ENCODE results near the gene KLHDC7A.
"Not testable (repeated sequence)": the region's sequence is repeated elsewhere in the genome, so short reads cannot be mapped to it uniquely, and the experiment has no call there.

Gene KLHDC7A

GRCh38 chr1:18480315-18481189 lies at the start of gene KLHDC7A:
Gene KLHDC7A, plus strand, starts transcription at chr1:18480930. Its CDS starts 52 bp downstream, at chr1:18480982.
- Mint-ChIP-seq H3K27ac (no peak within 1 kb of the TSS), H3K9me3 (no peaks in the 10 kb centered on the region), H3K4me3 (no peak within 1 kb of the TSS), H3K27me3 (ENCODE audit: low read depth) (no peaks in the 10 kb centered on the region), H3K36me3 (ENCODE audit: low read depth) (no peaks in the 10 kb centered on the region), H3K4me1 (ENCODE audit: low read depth) (peaks cover 7% of the 10 kb centered on the region)

- Mint-ChIP-seq H3K27me3 (ENCODE audit: low read depth) (no peaks in the 10 kb centered on the region), H3K9me3 (peaks cover 9% of the 10 kb centered on the region), H3K36me3 (ENCODE audit: low read depth) (no peaks in the 10 kb centered on the region), H3K4me3 (no peak overlapping the region), H3K27ac (no peak overlapping the region), H3K4me1 (ENCODE audit: low read depth) (no peaks in the 10 kb centered on the region)
Measured at GRCh38 chr1:18434041-18434440, 46.7 kb upstream of the KLHDC7A start.

- H3K4me1 Mint-ChIP-seq (ENCODE audit: low read depth) = no peaks in the 10 kb centered on the region
- H3K4me3 Mint-ChIP-seq = no peak overlapping the region
- no peaks in the 10 kb centered on the region for H3K36me3 Mint-ChIP-seq (ENCODE audit: low read depth)
- H3K27me3 Mint-ChIP-seq (ENCODE audit: low read depth) = no peaks in the 10 kb centered on the region
- no peak overlapping the region for H3K27ac Mint-ChIP-seq
- peaks cover 9% of the 10 kb centered on the region for H3K9me3 Mint-ChIP-seq
Measured at GRCh38 chr1:18440385-18441226, 40.1 kb upstream of the KLHDC7A start.

- no peaks in the 10 kb centered on the region for H3K4me1 Mint-ChIP-seq (ENCODE audit: low read depth)
- no peaks in the 10 kb centered on the region for H3K9me3 Mint-ChIP-seq
- no peaks in the 10 kb centered on the region for H3K27me3 Mint-ChIP-seq (ENCODE audit: low read depth)
- no peaks in the 10 kb centered on the region for H3K36me3 Mint-ChIP-seq (ENCODE audit: low read depth)
- no peak overlapping the region for H3K4me3 Mint-ChIP-seq
- H3K27ac Mint-ChIP-seq = no peak overlapping the region
Measured at GRCh38 chr1:18443587-18444520, 36.9 kb upstream of the KLHDC7A start.

GRCh38 chr1:18444563-18444962 lies 36.2 kb upstream of the KLHDC7A start:
- H3K27ac Mint-ChIP-seq = no peak overlapping the region
- no peaks in the 10 kb centered on the region for H3K36me3 Mint-ChIP-seq (ENCODE audit: low read depth)
- H3K4me3 Mint-ChIP-seq = no peak overlapping the region
- no peaks in the 10 kb centered on the region for H3K4me1 Mint-ChIP-seq (ENCODE audit: low read depth)
- H3K9me3 Mint-ChIP-seq = no peaks in the 10 kb centered on the region
- H3K27me3 Mint-ChIP-seq (ENCODE audit: low read depth) = no peaks in the 10 kb centered on the region

- no peaks in the 10 kb centered on the region for H3K9me3 Mint-ChIP-seq
- no peaks in the 10 kb centered on the region for H3K36me3 Mint-ChIP-seq (ENCODE audit: low read depth)
- no peaks in the 10 kb centered on the region for H3K27me3 Mint-ChIP-seq (ENCODE audit: low read depth)
- H3K4me3 Mint-ChIP-seq = no peak overlapping the region
- H3K27ac Mint-ChIP-seq = no peak overlapping the region
- H3K4me1 Mint-ChIP-seq (ENCODE audit: low read depth) = no peaks in the 10 kb centered on the region
Measured at GRCh38 chr1:18446751-18447150, 34.0 kb upstream of the KLHDC7A start.

- Mint-ChIP-seq H3K27ac (no peak overlapping the region), H3K27me3 (ENCODE audit: low read depth) (no peaks in the 10 kb centered on the region), H3K4me3 (no peak overlapping the region), H3K9me3 (no peaks in the 10 kb centered on the region), H3K36me3 (ENCODE audit: low read depth) (no peaks in the 10 kb centered on the region), H3K4me1 (ENCODE audit: low read depth) (no peaks in the 10 kb centered on the region)
Measured at GRCh38 chr1:18447509-18448220, 33.1 kb upstream of the KLHDC7A start.

GRCh38 chr1:18448889-18449288 lies 31.8 kb upstream of the KLHDC7A start:
- no peaks in the 10 kb centered on the region for H3K9me3 Mint-ChIP-seq
- H3K27ac Mint-ChIP-seq = no peak overlapping the region
- no peaks in the 10 kb centered on the region for H3K36me3 Mint-ChIP-seq (ENCODE audit: low read depth)
- no peaks in the 10 kb centered on the region for H3K4me1 Mint-ChIP-seq (ENCODE audit: low read depth)
- no peaks in the 10 kb centered on the region for H3K27me3 Mint-ChIP-seq (ENCODE audit: low read depth)
- H3K4me3 Mint-ChIP-seq = no peak overlapping the region

- Mint-ChIP-seq H3K27me3 (ENCODE audit: low read depth) (peaks cover 1% of the 10 kb centered on the region), H3K9me3 (no peaks in the 10 kb centered on the region), H3K4me3 (no peak overlapping the region), H3K4me1 (ENCODE audit: low read depth) (no peaks in the 10 kb centered on the region), H3K36me3 (ENCODE audit: low read depth) (no peaks in the 10 kb centered on the region), H3K27ac (no peak overlapping the region)
Measured at GRCh38 chr1:18452550-18452949, 28.2 kb upstream of the KLHDC7A start.

GRCh38 chr1:18458133-18459092 lies 22.3 kb upstream of the KLHDC7A start:
- no peak overlapping the region for H3K4me3 Mint-ChIP-seq
- H3K36me3 Mint-ChIP-seq (ENCODE audit: low read depth) = no peaks in the 10 kb centered on the region
- no peak overlapping the region for H3K27ac Mint-ChIP-seq
- H3K9me3 Mint-ChIP-seq = no peaks in the 10 kb centered on the region
- peaks cover 7% of the 10 kb centered on the region for H3K27me3 Mint-ChIP-seq (ENCODE audit: low read depth)
- no peaks in the 10 kb centered on the region for H3K4me1 Mint-ChIP-seq (ENCODE audit: low read depth)

GRCh38 chr1:18461656-18462055 lies 19.1 kb upstream of the KLHDC7A start:
- H3K36me3 Mint-ChIP-seq (ENCODE audit: low read depth) = no peaks in the 10 kb centered on the region
- no peak overlapping the region for H3K4me3 Mint-ChIP-seq
- H3K4me1 Mint-ChIP-seq (ENCODE audit: low read depth) = peaks cover 1% of the 10 kb centered on the region
- no peaks in the 10 kb centered on the region for H3K9me3 Mint-ChIP-seq
- no peak overlapping the region for H3K27ac Mint-ChIP-seq
- peaks cover 7% of the 10 kb centered on the region for H3K27me3 Mint-ChIP-seq (ENCODE audit: low read depth)

- H3K4me3 Mint-ChIP-seq; H3K36me3 Mint-ChIP-seq (ENCODE audit: low read depth); H3K4me1 Mint-ChIP-seq (ENCODE audit: low read depth); H3K27me3 Mint-ChIP-seq (ENCODE audit: low read depth); H3K9me3 Mint-ChIP-seq; H3K27ac Mint-ChIP-seq: not testable (repeated sequence)
Measured at GRCh38 chr1:18462517-18462916, 18.2 kb upstream of the KLHDC7A start.

GRCh38 chr1:18463063-18463462 lies 17.7 kb upstream of the KLHDC7A start:
- Mint-ChIP-seq H3K36me3 (ENCODE audit: low read depth) (no peaks in the 10 kb centered on the region), H3K4me1 (ENCODE audit: low read depth) (peaks cover 1% of the 10 kb centered on the region), H3K27me3 (ENCODE audit: low read depth) (peaks cover 3% of the 10 kb centered on the region), H3K9me3 (no peaks in the 10 kb centered on the region), H3K4me3 (no peak overlapping the region), H3K27ac (no peak overlapping the region)
